ENCODE data around the gene KCNQ2.

DNA sequence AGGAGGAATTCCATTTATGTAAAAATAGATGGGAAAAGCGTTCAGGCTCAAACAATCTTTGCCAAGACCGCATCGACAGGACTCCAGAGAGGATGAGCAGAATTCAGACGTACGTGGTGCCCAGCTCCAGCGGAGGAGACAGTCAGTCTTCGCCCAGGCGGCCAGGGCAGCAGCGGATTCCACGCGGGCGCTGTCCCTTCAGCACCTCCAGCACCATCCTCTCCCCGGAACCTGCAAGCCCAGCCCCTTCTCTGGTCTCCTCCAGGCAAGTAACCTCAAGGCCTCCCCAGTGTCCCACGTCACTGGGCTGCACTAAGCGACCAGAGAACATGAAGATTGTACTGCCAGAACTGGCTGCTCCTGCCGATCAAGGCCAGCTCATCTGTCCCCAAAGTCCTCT lies 2.8 kb upstream of the KCNQ2 start:
- no peak for TF ChIP-seq POLR2A (IDR thresholded peaks at IDR 0.05)
- TF ChIP-seq, protein P1, sequence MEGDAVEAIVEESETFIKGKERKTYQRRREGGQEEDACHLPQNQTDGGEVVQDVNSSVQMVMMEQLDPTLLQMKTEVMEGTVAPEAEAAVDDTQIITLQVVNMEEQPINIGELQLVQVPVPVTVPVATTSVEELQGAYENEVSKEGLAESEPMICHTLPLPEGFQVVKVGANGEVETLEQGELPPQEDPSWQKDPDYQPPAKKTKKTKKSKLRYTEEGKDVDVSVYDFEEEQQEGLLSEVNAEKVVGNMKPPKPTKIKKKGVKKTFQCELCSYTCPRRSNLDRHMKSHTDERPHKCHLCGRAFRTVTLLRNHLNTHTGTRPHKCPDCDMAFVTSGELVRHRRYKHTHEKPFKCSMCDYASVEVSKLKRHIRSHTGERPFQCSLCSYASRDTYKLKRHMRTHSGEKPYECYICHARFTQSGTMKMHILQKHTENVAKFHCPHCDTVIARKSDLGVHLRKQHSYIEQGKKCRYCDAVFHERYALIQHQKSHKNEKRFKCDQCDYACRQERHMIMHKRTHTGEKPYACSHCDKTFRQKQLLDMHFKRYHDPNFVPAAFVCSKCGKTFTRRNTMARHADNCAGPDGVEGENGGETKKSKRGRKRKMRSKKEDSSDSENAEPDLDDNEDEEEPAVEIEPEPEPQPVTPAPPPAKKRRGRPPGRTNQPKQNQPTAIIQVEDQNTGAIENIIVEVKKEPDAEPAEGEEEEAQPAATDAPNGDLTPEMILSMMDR (IDR thresholded peaks at IDR 0.05): no peak
- TF ChIP-seq POLR2AphosphoS5 (IDR thresholded peaks at IDR 0.05): no peak

All from prostate gland (tissue), 2 donors.